Measurements from ENCODE around the gene SNIP1. TPM values are rescaled to one million over a fixed set of nuclear protein-coding genes. Genes with fewer than 3 reads are reported as not detected.

SNIP1 gene
- total and polyA plus RNA-seq, 9 donors = 6.5 to 21.4 (median 16.5) TPM

GRCh38 chr1:37495875-37496274 is 58.2 kb downstream of the SNIP1 start:
- H3K36me3 ChIP-seq = no peaks in the 10 kb centered on the region
- H3K4me3 ChIP-seq = no peak overlapping the region
- no peak overlapping the region for H3K27ac ChIP-seq
- WGBS, 3 donors = 65 to 68% (median 66%) methylated on average over 1 of the region's 1 CpG
- TF ChIP-seq POLR2A (IDR thresholded peaks at IDR 0.05) (no peak), CTCF (IDR thresholded peaks at IDR 0.05) (no peak), EP300 (IDR thresholded peaks at IDR 0.05) (no peak)
- no peaks in the 10 kb centered on the region for H3K27me3 ChIP-seq
- H3K9me3 ChIP-seq = no peaks in the 10 kb centered on the region
- H3K4me1 ChIP-seq (ENCODE audit: insufficient read depth) = peaks cover 2% of the 10 kb centered on the region
- intact Hi-C loops (cut with DNase I) = no loop called here
- DNase-seq = no peak

- intact Hi-C loops (cut with DNase I) = no loop called here
- Histone ChIP-seq H3K4me3 (no peak overlapping the region), H3K36me3 (no peaks in the 10 kb centered on the region), H3K27me3 (no peaks in the 10 kb centered on the region), H3K9me3 (no peaks in the 10 kb centered on the region), H3K27ac (no peak overlapping the region), H3K4me1 (ENCODE audit: insufficient read depth) (no peaks in the 10 kb centered on the region)
- no peak for TF ChIP-seq POLR2A (IDR thresholded peaks at IDR 0.05)
- no peak for TF ChIP-seq CTCF (IDR thresholded peaks at IDR 0.05)
- no peak for TF ChIP-seq EP300 (IDR thresholded peaks at IDR 0.05)
- WGBS, 3 donors = 76 to 92% (median 90%) methylated on average over 2 of the region's 2 CpGs
- DNase-seq = no peak
Observed at GRCh38 chr1:37493336-37494098, 60.6 kb downstream of the SNIP1 start.

- Histone ChIP-seq H3K27ac (no peak overlapping the region), H3K4me3 (no peak overlapping the region), H3K27me3 (no peaks in the 10 kb centered on the region), H3K9me3 (no peaks in the 10 kb centered on the region), H3K4me1 (ENCODE audit: insufficient read depth) (no peaks in the 10 kb centered on the region), H3K36me3 (no peaks in the 10 kb centered on the region)
- no peak for DNase-seq
- no peak for TF ChIP-seq POLR2A (IDR thresholded peaks at IDR 0.05)
- no peak for TF ChIP-seq EP300 (IDR thresholded peaks at IDR 0.05)
- TF ChIP-seq CTCF (IDR thresholded peaks at IDR 0.05) = no peak
- intact Hi-C loops (cut with DNase I) = loop anchor here in 3 of 4 donors (2.0 kb wide), 1 partner anchor 33 kb away; no protein-coding TSS in a partner anchor
- WGBS, 3 donors = 80 to 91% (median 86%) methylated on average over 5 of the region's 5 CpGs
Observed at GRCh38 chr1:37487619-37487984, 66.5 kb downstream of the SNIP1 start.

- WGBS, 3 donors = 22 to 30% (median 25%) methylated on average over 8 to 10 of the region's 10 CpGs
- intact Hi-C loops (cut with DNase I) = loop anchor here (1.0 to 2.0 kb wide), 2 partner anchors 30 to 32 kb away; no protein-coding TSS in a partner anchor
- Histone ChIP-seq H3K27ac (peak overlapping the region in 1 of 2 donors; percentile 57), H3K36me3 (no peaks in the 10 kb centered on the region), H3K9me3 (no peaks in the 10 kb centered on the region), H3K27me3 (no peaks in the 10 kb centered on the region), H3K4me1 (ENCODE audit: insufficient read depth) (no peaks in the 10 kb centered on the region), H3K4me3 (no peak overlapping the region)
- TF ChIP-seq CTCF (IDR thresholded peaks at IDR 0.05) (peak; percentile 91 to 95 (median 92)), EP300 (IDR thresholded peaks at IDR 0.05) (no peak)
- DNase-seq = peak; percentile 63 to 87 (median 81)
Observed at GRCh38 chr1:37486680-37487618, 67.1 kb downstream of the SNIP1 start.

Measured in ovary (tissue), 9 donors.